Lower lobe of right lung (tissue), 2 donors: ENCODE measurements around the gene SLC2A4RG. TPM values are rescaled to one million over a fixed set of nuclear protein-coding genes. Genes with fewer than 3 reads are reported as not detected.

Experiments
- ATAC-seq, 2 donors: fragments of 200-7000 bp; cut with Tn5 transposase; one replicate each; pipeline ENCODE4 v1.9.1; 2020 to 2022; ENCODE audit warnings: mild to moderate bottlenecking in 2 of 2, moderate library complexity in 2 of 2
- DNase-seq: peaks from one replicate; pipeline ENCODE4 v3.0.0-alpha.2; 2020
- H3K27ac ChIP-seq: fragments of 200-600 bp; one replicate; pipeline ENCODE4 v1.8.0; 2022
- H3K27me3 ChIP-seq: fragments of 200-600 bp; one replicate; pipeline ENCODE4 v1.8.0; 2022; ENCODE audit warnings: low read depth
- H3K36me3 ChIP-seq: fragments of 200-600 bp; one replicate; pipeline ENCODE4 v1.8.0; 2022; ENCODE audit warnings: mild to moderate bottlenecking
- H3K4me1 ChIP-seq: fragments of 200-600 bp; one replicate; pipeline ENCODE4 v1.8.0; 2022
- H3K4me3 ChIP-seq: fragments of 200-600 bp; one replicate; pipeline ENCODE4 v1.8.0; 2022; ENCODE audit warnings: mild to moderate bottlenecking
- H3K9me3 ChIP-seq: fragments of 200-600 bp; one replicate; pipeline ENCODE4 v1.8.0; 2022
- CTCF ChIP-seq: fragments of 200-600 bp; IDR thresholded peaks from one replicate; pipeline ENCODE4 v1.8.0; 2022; ENCODE audit warnings: antibody characterized with exemption, mild to moderate bottlenecking
- intact Hi-C: fragments of 100-400 bp; cut with DNase I; formaldehyde crosslinking; loops from one replicate; pipeline ENCODE4 v1.11.0; 2022
- long read RNA-seq: library from polyadenylated mRNA; unstranded; transcript quantifications from one replicate; pipeline ENCODE4 v2.0.0, GENCODE V29; 2021
- total RNA-seq: library from RNA; stranded (reverse); fragmentation: NEBNext Ultra II Directional; extraction: Animal tissue kit (Norgen Biotek cat#: 25700); gene quantifications from one replicate; pipeline ENCODE4 v1.2.1, GENCODE V29; 2021
- donor health status: DM: no; HTN: yes; CAD: no; lungs with severe emphysema.

SLC2A4RG gene
- total RNA-seq: 50.5 TPM
- long read RNA-seq, transcript SLC2A4RG-201 (8 exons, 1,731 nt): major isoform, 38 of 64 reads
- long read RNA-seq, partial matches to known transcripts: 15 of 64 reads
- long read RNA-seq, other reads (novel, unspliced or antisense): 8 of 64 reads

DNA sequence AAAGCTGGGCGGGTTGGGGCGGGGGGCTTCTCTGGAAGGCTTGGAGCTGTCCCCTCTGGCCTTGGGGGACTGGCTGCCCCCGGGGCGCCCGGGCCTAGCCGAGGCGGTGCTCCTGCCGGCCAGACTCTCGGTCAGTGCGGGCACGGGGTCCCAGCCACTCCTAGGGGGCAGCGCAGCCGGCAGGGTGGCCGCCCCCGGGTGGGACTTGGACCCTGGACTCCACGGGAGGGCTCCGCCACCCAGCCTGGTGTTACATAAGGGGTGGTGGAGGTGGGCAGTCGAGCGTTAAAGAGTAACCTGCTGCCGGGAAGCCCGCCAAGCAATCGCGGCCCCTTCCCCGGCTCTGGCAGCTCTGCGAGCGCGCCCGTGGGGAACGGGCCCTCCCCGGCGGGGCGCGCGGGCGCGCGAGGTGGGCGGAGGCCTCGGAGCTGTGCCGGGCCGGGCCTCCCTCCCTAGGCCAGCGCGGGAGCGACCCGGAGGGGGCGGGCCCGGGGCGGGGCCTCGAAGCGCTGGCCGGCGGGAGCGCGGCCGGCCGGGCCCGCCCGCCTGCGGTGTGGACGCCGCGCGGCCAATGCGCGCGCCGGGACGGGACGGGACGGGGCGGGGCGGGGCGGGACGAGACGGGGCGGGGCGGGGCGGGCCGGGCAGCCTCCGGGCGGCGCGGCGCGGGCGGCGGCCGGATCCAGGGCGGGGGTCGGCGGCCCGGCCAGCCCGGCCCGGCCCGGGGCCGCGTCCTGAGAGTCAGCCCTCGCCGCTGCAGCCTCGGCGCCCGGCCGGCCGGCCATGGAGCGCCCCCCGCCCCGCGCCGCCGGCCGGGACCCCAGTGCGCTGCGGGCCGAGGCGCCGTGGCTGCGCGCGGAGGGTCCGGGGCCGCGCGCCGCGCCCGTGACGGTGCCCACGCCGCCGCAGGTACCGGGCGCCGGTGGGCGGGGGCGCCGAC lies at the start of gene SLC2A4RG:
Gene SLC2A4RG, plus strand, starts transcription at position 647 of the 940 bp plus-strand sequence. Its CDS starts 137 bp downstream, at position 784.
- Histone ChIP-seq H3K27ac (peak within 1 kb of the TSS; percentile 85), H3K9me3 (no peaks in the 10 kb centered on the region), H3K4me1 (peaks cover 43% of the 10 kb centered on the region), H3K27me3 (no peaks in the 10 kb centered on the region), H3K4me3 (peak within 1 kb of the TSS; percentile 73), H3K36me3 (peaks cover 45% of the 10 kb centered on the region)
- intact Hi-C loops: no loop called here
- peak; percentile 85 for DNase-seq
- no peak for TF ChIP-seq CTCF
- ATAC-seq: peak; percentile 79 to 82

DNA sequence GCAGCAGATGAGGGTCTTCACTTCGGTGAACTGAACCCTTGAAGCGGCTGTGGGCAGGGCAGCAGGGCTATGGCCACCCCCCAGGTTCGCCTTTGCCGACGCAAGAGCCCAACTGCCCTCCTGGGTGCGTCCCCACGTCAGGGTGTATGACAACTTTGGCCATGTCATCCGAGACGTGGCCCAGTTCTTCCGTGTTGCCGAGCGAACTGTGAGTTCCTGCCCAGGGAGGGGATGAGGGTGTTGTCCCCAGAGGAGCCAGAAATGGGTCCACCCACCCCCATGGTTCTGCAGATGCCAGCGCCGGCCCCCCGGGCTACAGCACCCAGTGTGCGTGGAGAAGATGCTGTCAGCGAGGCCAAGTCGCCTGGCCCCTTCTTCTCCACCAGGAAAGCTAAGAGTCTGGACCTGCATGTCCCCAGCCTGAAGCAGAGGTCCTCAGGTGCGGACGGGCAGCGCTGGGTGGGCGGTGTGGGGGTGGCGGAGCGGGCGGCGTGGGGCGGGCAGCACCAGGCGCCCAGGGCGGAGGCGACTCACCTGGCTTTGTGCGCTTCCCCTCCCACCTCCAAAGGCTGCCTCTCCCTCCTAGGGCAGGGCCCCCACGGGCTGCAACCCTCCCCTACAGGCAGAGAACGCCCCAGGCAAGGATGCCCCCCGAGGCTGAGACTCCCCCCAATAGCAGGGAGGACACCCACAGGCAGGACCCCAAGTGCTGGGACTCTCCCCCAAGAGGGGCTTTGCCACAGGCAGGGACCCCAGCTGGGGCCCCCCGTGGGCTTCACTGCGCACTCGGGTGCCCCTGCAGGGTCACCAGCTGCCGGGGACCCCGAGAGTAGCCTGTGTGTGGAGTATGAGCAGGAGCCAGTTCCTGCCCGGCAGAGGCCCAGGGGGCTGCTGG lies 49.3 kb upstream of the SLC2A4RG start:
- no peak for TF ChIP-seq CTCF
- Histone ChIP-seq H3K27ac (peak overlapping the region; percentile 46), H3K36me3 (peaks cover 10% of the 10 kb centered on the region), H3K27me3 (no peaks in the 10 kb centered on the region), H3K4me3 (no peak overlapping the region), H3K4me1 (peaks cover 55% of the 10 kb centered on the region), H3K9me3 (no peaks in the 10 kb centered on the region)
- DNase-seq: no peak
- intact Hi-C loops: no loop called here
- ATAC-seq: no peak

DNA sequence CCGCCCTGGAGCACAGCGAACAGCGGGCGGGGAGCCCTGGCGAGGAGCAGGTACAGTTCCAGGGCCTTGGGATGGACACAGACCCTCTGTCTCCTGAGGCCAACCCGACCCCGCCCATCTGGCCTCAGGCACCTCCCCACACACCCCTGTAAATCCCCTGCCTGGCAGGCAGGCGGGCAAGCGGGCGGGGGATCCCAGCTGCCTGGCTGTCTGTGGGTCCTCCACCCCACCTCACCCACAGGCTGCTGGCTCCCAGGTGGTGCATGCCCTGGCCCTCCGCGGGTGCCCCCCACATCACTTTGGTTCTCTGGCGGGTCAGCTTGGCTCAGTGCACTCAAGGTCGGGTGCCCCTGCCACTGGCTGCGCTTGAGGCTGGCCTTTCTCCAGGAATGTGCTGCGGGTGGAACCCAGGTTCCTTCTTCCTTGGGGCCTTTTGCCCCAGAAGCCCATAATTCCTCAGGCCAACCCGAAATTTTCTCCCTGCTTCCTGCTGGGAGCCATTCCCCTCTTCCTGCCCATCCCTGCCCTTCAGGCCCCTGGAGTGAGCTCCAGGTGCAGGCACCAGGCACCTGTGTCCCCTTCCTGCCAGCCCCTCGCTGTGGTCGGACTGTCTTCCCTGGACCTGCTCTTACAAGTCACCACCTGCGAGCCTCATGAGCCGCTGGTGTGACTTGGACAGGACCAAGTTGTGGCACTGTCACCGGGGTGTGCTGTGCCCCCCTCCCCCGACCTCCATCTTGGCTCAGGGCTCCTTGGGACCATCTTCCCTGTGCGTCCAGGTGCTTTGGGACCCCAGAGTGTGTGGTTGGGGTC lies 48.5 kb upstream of the SLC2A4RG start:
- no peak for DNase-seq
- Histone ChIP-seq H3K9me3 (no peaks in the 10 kb centered on the region), H3K27ac (peak overlapping the region; percentile 34), H3K4me3 (no peak overlapping the region), H3K4me1 (peaks cover 50% of the 10 kb centered on the region), H3K36me3 (peaks cover 13% of the 10 kb centered on the region), H3K27me3 (no peaks in the 10 kb centered on the region)
- intact Hi-C loops: no loop called here
- no peak for ATAC-seq
- no peak for TF ChIP-seq CTCF

DNA sequence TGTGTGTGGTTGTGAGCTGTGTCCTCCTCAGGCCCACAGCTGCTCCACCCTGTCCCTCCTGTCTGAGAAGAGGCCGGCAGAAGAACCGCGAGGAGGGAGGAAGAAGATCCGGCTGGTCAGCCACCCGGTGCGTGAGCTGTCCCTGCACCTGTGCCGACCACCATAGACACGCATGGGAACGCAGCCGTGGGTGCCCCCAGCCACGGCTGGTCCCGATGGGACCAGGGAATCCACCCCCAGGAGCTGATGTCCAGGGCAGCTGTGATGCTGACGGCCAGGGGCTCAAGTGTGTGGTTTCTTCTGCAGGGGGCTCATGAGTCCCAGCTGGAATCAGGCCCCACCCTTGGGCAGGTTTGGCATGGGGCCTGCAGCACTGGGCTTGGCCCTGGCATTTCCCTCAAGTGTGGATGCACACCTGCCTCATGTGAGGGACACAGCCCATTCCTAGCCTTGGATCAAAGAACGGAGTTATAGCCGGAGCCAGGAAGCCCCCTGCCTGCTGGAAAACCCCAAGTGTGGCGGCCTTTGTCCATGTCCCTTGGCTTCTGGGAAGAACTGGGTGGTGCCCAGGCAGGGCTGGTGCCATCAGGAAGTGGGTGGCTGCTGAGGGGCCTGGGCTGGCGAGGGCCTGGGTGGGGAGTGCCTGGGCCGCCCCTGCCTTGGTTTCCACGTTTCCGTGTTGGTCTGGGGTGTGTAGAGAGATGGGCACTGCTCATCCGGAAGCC lies 47.7 kb upstream of the SLC2A4RG start:
- ATAC-seq: no peak
- TF ChIP-seq CTCF: no peak
- intact Hi-C loops: no loop called here
- Histone ChIP-seq H3K27ac (peak overlapping the region; percentile 34), H3K4me1 (peaks cover 50% of the 10 kb centered on the region), H3K9me3 (no peaks in the 10 kb centered on the region), H3K4me3 (no peak overlapping the region), H3K36me3 (peaks cover 13% of the 10 kb centered on the region), H3K27me3 (no peaks in the 10 kb centered on the region)
- peak; percentile 43 for DNase-seq
